Omental fat pad (tissue), 4 donors: ENCODE data around the gene SEC23B. TPM values are rescaled to one million over a fixed set of nuclear protein-coding genes. Genes with fewer than 3 reads are reported as not detected.
A peak's percentile ranks its signal among the peaks of the same experiment; 100 is the strongest.

ENCODE experiments used
- ATAC-seq: fragments of 150-250 bp; one replicate; pipeline ENCODE4 v1.9.1; 2016; ENCODE audit warnings: mild to moderate bottlenecking, moderate library complexity; ENCODE audit not compliant: low FRiP score
- DNase-seq: peaks from one replicate; pipeline ENCODE4 v3.0.0-alpha.2; 2019; ENCODE audit warnings: low spot score
- small RNA-seq: library from RNA; depleted of rRNA; stranded (forward); fragments of <200 nt; gene quantifications from one replicate; pipeline ENCODE3, GENCODE V24; 2016
- total RNA-seq, 4 donors: library from RNA; depleted of rRNA; stranded (reverse); fragments of >200 nt; gene quantifications; one replicate each; pipeline ENCODE4 v1.1.0, GENCODE V29; 2016
- TF ChIP-seq, protein P1 (sequence below), 3 donors: fragments of 450-650 bp; IDR thresholded peaks; one replicate each; pipeline ENCODE4 v1.5.1; 2016 to 2017; ENCODE audit warnings: antibody characterized with exemption in 3 of 3, mild to moderate bottlenecking in 3 of 3, moderate library complexity in 2 of 3

The SEC23B gene
- total RNA-seq, 4 donors from 2014 or later: 35.5 to 44.6 (median 38.5) TPM

DNA sequence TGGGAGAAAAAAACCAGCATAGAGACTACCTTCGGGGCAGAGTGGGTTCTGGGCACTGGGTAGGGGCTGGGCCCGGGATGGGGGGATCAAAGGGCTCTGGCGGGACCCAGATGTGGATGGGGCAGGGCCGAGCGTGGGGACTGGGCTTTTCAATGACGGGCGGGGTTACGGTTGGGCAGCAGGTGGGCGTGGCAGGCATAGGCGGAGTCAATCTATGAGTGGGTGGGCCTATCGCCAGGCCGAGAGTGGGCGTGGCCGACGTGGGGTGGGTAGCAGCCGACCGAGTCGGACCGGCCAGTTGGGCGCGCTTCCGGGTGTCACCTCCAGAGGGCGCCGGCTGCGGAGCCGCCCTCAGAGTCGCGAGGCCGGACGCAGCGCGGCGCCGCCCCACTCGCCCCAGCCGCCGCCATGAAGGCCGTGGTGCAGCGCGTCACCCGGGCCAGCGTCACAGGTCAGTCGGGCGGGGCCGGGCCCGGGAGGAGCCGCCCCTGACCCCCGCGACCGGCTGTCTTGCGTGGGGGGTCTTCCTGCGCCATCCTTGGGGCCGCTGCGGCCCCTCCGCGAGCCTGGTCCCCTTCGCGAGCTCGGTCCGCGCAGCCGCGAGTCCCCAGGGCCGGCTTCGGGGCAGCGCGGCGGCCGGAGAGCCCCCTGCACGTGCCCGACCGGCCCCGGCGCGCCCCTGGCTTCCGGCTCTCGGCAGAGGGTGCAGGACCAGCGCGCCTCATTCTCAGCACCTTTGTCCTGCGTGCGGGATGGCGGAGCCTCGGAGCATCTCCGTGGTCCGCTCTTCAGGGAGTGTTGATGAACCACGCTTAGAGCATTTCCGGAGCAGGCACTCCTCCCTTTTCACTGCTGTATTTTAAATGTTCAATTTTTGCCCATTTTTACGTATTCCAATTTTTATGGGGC, 80.2 kb downstream of the SEC23B start, which contains the start of gene DTD1:
Gene DTD1, plus strand, starts transcription at position 390 of the 909 bp plus-strand sequence. Its CDS starts 19 bp downstream, at position 409.
- TF ChIP-seq, protein P1, sequence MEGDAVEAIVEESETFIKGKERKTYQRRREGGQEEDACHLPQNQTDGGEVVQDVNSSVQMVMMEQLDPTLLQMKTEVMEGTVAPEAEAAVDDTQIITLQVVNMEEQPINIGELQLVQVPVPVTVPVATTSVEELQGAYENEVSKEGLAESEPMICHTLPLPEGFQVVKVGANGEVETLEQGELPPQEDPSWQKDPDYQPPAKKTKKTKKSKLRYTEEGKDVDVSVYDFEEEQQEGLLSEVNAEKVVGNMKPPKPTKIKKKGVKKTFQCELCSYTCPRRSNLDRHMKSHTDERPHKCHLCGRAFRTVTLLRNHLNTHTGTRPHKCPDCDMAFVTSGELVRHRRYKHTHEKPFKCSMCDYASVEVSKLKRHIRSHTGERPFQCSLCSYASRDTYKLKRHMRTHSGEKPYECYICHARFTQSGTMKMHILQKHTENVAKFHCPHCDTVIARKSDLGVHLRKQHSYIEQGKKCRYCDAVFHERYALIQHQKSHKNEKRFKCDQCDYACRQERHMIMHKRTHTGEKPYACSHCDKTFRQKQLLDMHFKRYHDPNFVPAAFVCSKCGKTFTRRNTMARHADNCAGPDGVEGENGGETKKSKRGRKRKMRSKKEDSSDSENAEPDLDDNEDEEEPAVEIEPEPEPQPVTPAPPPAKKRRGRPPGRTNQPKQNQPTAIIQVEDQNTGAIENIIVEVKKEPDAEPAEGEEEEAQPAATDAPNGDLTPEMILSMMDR (IDR thresholded peaks at IDR 0.05): no peak
- peak; percentile 98 for ATAC-seq
- DNase-seq: peak; percentile 94

DNA sequence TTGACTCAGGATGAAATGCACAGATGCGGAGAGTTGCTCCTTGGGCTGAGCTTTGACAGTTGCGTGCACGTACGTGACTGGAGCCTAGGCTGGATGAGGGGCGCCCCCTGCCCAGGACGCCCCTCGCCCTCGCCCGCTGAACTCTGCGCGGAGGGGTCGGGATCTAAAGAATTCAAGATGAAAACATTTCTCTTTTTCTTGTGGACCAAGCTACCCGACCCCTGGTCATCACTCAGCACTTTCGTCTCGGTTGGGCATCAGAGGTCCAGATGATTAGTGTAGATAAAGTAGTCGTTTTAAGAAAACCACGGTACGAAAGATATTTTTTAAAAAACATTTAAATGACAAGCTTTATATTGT, 80.8 kb downstream of the SEC23B start:
- ATAC-seq: no peak
- TF ChIP-seq, protein P1 (IDR thresholded peaks at IDR 0.05): no peak
- no peak for DNase-seq

DNA sequence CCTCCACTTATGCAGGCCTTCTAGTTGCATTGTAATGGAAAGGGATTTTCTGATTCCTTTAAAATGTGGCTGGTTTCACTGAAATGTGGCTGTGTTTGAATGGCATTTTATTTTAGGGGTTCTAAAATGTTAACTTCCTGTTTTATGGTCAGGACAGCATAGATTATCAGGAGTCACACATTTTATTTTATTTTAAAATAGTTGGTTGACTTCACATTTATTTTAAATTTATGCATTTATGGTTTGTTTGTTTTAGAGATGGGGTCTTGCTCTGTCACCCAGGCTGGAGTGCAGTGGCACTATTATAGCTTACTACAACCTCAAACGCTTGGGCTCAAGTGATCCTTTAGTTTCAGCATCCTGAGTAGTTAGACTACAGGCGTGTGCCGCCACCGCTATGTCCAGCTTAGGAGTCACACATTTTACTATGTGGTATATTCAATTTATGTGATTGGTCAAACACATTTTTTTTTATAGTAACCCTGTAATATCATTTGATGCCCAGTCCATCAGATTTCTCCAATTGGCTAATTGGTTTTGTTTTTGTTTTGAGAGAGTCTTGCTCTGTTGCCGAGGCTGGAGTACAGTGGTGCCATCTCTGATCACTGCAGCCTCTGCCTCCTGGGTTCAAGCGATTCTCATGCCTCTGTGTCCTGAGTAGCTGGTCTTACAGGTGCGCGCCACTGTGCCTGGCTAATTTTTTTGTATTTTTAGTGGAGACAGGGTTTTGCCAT, 82.4 kb downstream of the SEC23B start:
- ATAC-seq: no peak
- TF ChIP-seq, protein P1 (IDR thresholded peaks at IDR 0.05): no peak
- DNase-seq: no peak

DNA sequence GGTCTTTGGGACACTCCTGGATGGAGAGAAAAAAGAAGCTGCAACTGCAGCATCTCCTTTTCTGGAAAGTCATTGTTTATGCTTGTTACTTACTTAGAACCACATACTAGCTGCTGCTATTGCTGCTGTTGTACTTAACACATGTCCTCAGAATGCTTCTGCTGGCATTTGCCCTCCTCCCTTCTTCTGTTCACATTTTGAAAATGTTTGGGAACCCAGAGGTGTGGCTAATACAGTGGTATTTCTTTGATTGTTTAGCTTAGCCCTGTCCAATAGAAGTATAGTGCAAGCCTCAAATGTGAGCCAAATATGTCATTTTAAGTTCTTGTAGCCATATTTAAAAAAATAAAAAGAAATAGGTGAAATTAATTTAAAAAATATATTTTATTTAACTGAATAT, 88.5 kb downstream of the SEC23B start:
- TF ChIP-seq, protein P1 (IDR thresholded peaks at IDR 0.05): no peak
- DNase-seq (no peak), ATAC-seq (no peak)

DNA sequence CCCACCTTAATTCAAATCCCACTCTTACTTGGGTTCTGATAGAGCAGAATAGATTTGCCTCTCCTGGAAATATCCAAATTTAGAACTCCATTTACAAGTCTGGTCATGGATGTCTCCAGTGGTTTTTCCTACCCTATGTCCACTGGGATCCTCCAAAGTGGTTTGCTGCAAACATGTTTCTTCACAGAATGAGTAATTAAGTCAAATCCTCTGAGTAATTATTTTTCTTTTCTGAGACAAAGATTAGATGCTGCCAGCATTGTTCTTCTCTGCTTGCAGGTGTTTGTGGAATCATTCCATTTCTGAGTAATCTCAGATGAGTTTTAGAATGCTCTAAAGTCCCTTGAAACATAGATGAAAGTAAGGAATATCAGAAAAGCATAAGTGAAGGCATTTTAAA, 102.0 kb downstream of the SEC23B start:
- ATAC-seq (no peak), DNase-seq (no peak)
- TF ChIP-seq, protein P1 (IDR thresholded peaks at IDR 0.05): no peak

Small RNAs within 50 kb of the gene (small RNA-seq; reads per million reads assigned to genes)
- gene MIR3192 (not detected), gene RN7SL638P (not detected), gene RNU6ATAC34P (not detected)

Other genes with a start within 250 kb of the SEC23B start
- gene ZNF133, start 219.4 kb upstream of the SEC23B start, total RNA-seq: 10 to 100 TPM in 2 of 4 donors, 1 to 10 TPM in 2; 6.7 to 18.1 (median 8.6) TPM
- 1 to 10 TPM; 1.4 to 2.5 (median 2.1) TPM for gene DZANK1, start 40.9 kb upstream of the SEC23B start, total RNA-seq
- 10 to 100 TPM in 1 of 4 donors, 1 to 10 TPM in 3; 6.0 to 10.1 (median 7.7) TPM for gene POLR3F, start 40.5 kb upstream of the SEC23B start, total RNA-seq
- gene RBBP9, start 10.7 kb upstream of the SEC23B start, total RNA-seq: 10 to 100 TPM in 2 of 4 donors, 1 to 10 TPM in 2; 7.1 to 14.8 (median 11.8) TPM
- gene SMIM26, start 59.5 kb downstream of the SEC23B start, total RNA-seq: 100 to 1,000 TPM in 3 of 4 donors, 10 to 100 TPM in 1; 84.2 to 145 (median 113) TPM
- gene DTD1, start 80.1 kb downstream of the SEC23B start, total RNA-seq: 10 to 100 TPM; 20.6 to 35.7 (median 26.7) TPM